HPDE6-E6E7 (cell line): ENCODE data around the gene HERC6.
"Not testable (repeated sequence)": the region's sequence is repeated elsewhere in the genome, so short reads cannot be mapped to it uniquely, and the experiment has no call there.

Source experiments
- DNase-seq: peaks from one replicate; pipeline ENCODE4 v3.0.0; 2011; ENCODE audit warnings: missing footprints; ENCODE audit errors: extremely low spot score

The HERC6 gene

DNA sequence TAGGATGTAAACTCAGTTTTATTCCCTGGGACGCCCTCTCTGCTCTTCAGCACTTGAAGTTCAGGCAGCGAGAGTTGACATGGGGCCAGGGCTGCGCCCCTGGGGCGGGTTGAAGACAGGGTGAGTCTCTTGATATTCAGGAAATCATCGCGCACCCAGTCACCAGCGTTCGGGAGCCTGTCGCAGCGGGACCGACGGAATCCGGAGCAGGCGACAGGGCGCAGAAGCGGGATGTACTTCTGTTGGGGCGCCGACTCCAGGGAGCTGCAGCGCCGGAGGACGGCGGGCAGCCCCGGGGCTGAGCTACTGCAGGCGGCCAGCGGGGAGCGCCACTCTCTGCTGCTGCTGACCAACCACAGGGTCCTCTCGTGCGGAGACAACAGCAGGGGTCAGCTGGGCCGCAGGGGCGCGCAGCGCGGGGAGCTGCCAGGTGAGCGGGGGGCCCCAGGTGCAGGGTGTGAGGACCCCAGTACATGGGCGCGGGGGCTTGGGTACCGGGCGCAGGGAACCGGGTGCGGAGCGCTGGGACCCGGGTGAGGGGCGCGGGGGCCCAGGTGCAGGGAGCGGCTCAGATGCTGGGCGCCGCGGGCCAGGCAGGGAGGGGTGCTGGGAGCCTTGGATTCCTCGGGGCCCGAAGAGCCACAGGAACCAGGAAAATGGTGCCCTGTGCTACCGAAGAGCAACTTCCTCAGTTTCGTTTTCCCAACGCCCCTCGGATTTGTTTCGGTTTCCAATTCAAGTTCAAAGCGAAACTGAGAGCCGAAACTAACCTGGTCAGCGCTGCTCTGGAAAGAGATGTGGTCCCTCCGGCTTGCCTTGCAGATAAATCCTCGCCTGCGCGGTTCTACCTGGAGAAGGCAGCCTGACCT is at the start of gene HERC6:
HERC6 (plus strand) TSS at position 162 of the 869 bp plus-strand sequence; CDS start at position 232, 70 bp downstream.
- peak; percentile 64 for DNase-seq

DNA sequence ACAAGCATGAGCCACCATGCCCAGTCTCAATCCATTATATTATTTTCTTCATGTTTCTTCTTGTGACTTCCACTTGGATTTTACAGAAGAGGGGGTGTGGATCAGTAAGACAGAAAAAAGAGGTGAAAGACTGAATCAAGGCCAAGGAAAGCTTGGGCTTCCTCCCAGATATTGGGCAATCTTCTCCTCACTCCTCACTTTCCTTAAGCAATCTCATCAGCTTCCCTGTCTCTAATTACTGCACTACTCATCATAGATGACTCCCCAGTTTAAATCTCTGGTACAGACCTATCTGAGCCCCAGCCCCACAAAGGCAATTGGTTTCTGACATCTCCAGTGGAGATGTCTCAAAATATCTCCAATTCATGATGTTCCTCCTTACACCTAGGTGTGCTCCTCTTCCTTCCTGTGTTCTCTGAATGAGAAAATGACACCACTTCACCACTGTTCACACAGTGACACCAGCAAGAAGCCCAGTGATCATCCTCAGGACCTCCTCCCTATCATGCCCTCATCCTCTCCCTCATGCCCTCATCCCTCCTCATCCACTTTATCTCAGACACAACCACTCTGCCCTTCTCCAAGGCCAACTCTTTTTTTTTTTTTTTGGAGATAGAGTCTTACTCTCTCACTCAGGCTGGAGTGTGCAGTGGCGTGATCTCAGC is 44.8 kb upstream of the HERC6 start:
- no peak for DNase-seq

DNA sequence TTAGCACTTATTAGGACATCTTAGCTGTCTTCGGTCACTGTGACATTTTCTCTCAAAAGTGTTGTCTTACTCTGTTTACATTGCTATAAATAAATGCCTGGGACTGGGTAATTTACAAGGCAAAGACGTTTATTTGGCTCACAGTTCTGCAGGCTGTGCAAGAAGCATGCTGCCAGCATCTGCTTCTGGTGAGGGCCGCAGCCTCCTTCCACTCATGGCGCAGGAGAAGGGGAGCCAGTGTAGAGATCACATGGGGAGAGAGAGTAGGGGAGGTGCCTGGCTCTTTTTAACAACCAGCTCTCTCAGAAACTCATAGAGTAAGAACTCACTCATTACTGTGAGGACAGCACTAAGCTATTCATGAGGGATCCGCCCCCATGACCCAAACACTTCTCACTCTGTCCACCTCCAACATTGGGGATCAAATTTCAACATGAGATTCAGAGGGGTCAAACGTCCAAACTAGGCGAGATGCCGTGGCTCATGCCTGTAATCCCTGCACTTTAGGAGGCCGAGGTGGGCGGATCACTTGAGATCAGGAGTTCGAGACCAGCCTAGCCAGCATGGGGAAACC is 43.5 kb upstream of the HERC6 start:
- DNase-seq: no peak

DNA sequence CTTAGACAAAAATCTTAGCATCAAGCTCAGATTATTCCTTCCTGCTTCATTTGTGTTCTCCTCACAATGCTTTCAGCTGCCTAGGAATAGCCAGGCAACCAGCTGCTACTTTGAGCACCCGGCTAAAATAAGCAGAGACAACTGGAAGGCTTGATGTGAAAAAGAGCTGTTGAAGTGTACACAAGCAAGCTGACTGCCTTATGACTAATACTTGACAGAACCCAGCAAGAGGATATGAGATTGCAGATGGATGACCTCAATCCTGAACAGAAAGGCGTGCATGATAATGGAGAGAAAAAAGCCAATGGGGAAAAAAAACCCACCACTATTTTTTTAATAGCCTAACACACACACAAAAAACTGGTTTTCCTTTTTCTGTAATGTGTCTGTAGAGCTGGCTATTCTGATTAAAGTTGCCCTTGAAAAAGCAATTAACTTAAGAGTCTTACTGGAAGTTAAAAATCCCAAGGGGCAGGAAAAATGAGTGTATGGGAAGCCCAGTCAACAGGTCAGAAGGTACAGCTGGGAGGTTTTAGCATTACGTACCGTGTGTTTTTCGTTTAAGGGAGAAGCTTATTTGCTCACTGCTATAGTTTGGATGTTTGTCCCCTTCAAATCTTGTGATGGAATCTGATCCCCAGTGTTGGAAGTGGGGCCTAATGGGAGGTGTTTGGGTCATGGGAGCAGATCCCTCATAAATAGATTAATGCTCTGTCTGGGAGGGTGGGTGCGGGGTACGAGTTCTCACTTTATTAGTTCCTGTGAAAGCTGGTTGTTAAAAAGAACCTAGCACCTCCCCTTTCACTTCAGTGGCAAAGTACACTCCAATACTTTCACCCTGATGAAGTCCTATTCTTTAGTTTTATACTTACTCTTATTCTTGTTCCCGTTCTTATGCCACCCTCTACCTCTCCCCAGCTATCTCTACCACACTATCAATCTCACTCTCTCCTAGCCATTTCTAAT is 37.1 kb upstream of the HERC6 start:
- peak; percentile 82 for DNase-seq

DNA sequence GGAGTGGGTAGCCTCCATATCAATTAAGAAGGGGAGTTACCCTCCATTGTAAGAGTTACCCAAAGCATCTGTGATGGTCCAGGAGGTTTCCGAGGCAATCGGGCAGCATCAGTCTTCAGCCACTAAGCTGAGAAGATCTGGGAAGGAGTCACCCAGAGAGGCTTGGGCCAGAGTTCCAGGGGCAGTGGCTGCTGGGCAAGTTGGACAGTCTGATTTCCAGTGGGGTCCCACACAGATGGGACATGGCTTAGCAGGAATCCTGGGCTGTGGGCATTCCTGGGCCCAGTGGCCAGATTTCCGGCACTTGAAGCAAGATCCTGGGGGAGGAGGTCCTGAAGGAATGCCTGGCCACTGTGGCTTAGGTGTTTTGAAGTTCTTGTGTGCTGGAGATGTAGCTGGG is 31.8 kb upstream of the HERC6 start:
- not testable (repeated sequence) for DNase-seq

DNA sequence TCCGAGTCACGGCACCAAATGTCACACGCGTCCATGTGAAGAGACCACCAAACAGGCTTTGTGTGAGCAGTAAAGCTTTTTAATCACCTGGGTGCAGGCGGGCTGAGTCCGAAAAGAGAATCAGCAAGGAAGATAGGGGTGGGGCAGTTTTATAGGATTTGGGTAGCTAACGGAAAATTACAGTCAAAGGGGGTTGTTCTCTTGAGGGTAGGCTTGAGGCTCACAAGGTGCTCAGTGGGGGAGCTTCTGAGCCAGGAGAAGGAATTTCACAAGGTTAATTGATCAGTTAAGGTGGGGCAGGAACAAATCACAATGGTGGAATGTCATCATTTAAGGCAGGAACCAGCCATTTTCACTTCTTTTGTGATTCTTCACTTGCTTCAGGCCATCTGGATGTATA is 29.9 kb upstream of the HERC6 start:
- not testable (repeated sequence) for DNase-seq

DNA sequence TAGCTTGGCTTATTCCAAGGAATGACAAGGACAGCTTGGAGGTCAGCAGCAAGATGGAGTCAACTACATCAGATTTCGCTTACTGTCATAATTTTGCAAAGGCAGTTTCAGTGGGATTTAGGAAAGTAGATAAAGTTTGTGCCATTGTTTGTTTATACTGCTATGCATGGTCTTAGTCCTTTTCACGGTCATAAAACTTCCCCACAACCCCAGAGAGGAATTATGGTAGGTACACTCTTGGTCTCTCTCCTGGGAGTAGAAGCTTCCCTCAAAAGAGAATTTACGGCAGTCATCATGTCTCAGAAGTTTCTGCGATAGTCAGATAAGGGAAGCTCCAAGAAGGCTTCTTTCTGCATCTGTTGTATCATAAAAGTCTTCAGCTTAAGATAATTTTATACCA is 27.9 kb upstream of the HERC6 start:
- no peak for DNase-seq

DNA sequence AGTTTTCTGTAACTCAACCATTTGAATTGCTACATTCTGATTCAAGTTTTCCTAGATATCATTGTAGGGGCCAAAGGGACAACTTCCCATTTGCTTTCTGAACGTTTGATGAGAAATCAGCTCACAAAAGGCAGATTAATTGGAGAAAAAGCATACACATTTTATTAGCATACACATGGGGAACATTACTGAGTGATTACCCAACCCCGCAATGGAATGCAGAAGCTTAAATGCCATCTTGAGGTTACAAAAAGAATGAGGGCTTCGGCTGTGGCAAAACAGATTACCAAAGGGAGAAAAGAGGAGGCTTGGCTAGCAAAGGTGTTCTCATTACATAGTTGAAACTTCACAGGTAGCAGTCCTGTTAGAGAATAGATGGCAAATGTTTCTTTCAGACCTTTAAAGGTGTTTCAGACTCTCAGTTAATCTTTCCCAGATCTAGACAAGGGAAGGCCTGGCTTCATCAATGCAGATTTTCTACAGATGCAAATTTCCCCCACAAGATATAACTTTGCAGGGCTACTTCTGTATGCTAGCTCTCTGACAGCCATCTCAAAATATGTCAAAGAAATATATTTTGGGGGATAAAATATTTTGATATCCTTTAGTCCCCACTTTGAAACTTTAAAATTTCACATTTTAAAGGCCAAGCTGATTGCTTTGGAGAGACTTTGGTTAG is 26.5 kb upstream of the HERC6 start:
- no peak for DNase-seq

DNA sequence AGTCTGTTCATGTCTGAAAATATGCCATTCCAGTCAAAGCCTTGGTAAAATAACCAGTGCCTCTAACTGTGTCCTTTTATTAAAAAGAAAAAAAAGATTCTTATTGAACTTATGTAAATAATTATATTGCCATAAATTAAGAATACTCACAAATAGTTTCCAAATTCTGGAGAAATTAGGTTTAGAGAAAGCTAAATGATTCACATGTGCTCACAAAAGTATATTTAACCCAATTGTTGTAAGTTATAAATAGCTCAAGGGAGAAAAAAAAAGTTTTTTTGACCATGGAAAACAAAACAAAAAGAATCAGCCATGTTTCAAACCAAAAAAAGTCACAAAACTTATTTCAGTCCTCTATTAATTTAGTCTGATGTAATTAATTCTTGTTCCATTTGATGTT is 25.3 kb upstream of the HERC6 start:
- no peak for DNase-seq

DNA sequence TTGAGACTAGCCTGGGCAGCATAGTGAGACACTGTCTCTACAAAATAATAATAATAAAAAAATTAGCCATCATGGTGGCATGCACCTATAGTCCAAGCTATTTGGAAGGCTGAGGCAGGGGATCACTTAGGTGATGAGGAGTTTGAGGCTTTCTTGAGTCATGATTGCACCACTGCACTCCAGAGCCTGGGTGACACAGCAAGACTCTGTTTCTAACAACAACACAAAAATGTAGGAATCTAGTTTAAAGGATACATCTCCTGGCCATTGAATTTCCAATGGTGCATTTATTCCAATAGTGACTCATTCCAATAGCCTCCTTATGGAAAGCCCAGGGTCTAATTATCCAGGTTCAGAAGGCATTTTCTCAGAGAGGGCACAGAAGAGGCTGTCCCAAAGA is 21.9 kb upstream of the HERC6 start:
- no peak for DNase-seq

DNA sequence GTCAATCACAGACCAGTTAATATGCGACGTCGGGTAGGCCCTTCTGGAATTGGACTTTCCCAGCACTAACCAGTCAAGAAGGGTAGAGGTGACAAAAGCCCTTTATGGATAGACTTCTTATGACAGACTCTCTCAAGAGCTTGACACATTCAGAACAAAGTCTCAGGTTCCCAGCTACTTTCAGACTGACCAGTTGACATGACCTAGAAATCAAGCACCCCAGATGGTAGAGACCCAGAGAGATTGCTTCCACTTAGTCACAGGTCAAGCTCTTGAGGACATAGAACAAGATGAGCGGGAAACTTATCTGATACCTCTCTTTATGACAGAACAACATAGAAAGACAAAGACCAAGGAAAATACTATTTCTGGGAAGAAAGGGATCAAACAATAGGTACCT is 21.4 kb upstream of the HERC6 start:
- DNase-seq: no peak

DNA sequence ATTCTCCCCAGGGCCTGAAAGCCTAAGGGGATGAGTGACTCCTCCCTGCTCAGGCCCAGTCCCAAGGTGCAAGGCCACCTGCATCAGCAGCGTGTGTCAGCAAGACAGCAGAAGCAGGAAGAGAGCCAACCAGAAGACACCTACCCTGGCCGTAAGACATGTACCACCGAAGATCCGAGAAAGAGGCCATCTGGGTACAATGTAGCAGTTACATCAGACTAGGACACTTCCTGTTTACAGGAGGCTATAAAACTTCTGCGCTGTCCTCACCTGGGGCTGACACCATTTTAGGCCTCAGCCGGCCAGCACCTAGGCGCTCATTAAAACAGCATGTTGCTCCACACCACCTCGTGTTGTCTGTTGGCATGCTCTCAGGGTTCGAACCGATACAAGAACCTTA is 19.1 kb upstream of the HERC6 start:
- DNase-seq: no peak

DNA sequence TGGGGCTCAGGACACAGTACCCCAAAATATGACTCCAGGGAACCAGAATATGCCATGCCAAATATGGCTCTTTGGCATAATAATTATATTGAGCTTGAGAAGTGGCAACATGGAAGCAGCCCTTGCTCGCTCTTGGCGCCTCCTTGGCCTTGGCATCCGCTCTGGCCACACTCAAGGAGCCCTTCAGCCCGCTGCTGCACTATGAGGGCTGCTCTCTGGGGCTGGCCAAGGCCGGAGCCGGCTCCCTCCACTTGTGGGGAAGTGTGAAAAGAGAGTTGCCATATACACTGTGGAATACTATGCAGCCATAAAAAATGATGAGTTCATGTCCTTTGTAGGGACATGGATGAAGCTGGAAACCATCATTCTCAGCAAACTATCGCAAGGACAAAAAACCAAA is 18.4 kb upstream of the HERC6 start:
- DNase-seq: no peak

DNA sequence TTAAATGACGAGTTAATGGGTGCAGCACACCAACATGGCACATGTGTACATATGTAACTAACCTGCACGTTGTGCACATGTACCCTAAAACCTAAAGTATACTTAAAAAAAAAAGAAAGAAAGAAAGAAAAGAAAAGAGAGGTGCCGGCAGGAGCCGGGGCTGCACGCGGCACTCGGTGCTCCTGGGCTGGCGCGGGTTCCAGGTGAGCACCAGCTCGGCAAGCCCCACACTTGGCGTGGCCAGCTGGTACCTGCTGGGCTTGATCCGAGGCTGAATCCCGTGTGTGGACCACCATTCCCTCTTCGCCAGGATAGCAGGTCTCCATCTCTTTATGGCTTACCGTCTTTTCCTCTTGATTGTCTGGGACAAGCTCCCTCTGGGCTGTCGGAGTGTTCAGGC is 17.9 kb upstream of the HERC6 start:
- DNase-seq: no peak

DNA sequence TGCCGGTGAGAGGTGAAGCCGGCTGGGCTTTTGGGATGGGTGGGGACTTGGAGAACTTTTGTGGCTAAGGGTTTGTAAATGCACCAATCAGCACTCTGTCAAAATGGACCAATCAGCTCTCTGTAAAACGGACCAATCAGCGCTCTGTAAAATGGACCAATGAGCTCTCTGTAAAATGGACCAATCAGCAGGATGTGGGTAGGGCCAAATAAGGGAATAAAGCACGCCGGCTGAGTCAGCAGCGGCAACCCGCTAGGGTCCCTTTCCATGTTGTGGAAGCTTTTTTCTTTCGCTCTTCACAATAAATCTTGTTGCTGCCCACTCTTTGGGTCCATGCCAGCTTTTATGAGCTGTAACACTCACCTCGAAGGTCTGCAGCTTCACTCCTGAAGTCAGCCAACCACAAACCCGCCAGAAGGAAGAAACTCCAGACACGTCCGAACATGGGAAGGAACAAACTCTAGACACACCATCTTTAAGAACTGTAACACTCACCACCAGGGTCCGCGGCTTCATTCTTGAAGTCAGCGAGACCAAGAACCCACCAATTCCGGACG is 17.4 kb upstream of the HERC6 start:
- not testable (repeated sequence) for DNase-seq

DNA sequence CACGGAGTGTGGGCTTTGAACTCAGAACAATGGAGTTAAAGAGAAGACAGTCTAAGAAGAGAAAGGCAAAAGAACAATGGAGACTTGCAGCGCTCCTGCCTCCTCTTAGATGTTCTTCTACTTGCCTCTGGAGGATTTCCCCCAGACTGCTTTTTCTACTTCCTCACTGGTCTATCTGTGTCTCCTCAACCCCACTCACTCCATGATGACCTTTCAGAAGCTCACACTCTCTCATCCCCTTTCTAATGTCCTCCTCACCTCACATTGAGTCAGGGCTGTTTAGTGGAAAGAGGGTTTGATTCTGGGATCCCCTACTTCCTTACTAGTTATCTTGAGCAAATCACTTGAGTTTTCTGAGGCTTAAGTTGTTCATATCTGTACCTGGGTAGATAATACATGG is 12.2 kb upstream of the HERC6 start:
- no peak for DNase-seq

DNA sequence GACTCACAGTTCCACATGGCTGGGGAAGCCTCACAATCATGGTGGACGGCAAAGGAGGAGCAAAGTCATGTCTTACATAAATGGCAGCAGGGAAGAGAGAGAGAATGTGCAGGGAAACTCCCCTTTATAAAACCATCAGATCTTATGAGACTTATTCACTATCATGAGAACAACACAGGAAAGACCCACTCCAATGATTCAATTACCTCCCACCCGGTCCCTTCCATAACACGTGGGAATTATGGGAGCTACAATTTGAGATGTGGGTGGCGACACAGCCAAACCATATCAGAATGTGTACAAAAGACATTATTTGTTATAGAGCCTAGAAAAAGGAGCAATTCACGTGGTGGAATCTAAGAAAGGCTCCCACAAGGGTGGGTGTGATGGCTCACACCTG is 10.8 kb upstream of the HERC6 start:
- DNase-seq: no peak

DNA sequence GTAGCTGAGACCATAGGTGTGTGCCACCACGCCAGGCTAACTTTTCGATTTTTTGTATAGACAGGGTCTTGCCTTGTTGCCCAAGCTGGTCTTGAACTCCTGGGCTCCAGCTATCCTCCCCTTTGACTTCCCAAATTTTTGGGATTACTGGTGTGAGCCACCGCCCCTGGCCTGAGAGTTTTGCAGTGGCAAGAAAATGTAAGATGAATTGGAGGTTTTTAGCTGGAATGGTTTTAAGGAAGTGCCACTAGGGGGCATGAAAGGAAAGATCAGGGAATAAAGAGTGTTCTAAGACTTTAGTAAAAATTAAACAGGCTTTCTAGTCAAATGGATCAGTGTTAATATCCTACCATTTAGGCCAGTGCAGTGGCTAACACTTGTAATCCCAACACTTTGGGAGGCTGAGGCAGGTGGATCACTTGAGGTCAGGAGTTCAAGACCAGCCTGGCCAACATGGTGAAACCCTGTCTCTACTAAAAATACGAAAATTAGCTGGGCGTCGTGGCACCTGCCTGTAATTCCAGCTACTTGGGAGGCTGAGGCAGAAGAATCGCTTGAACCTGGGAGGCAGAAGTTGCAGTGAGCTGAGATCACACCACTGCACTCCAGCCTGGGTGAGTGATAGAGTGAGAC is 9.4 kb upstream of the HERC6 start:
- DNase-seq: not testable (repeated sequence)

DNA sequence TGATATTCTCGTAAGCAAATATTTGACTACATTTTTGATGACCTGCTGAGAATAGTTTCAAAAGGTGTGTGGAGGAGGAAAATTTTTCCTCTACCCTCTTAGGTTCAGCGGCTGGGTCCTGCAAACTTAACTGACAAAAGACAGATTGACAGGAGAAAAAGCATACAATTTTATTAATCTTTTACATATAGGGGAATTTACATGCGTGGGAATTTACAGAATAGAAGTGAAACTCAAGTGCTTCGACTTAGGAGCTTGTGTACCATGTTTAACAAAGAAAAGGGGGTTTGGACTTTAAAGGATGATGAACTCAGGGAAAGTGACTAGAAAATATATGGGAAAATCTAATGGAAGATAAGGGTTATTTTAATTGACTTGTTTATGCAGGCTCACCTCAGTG is 2.5 kb downstream of the HERC6 start:
- DNase-seq: no peak

DNA sequence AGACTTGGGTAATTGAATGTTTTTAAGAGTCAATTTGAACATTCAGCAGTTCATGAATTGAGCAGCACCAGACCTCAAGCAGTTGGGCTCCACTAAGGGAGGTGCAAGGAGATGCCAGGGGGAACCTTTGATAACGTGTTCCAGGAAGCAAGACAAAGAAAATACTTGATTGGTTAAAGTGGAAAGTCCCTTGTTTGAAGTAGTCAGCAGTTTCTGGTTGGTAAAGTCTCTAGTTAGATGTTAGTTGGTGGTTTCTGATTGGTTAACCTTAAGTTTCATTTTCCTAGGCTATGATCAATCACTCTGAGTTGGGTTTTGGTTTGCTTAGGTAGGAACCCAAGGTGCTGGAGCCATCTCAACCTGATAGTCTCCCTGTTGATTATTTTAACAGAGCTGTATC is 4.0 kb downstream of the HERC6 start:
- no peak for DNase-seq
